ENCODE measurements around the gene CYRIA.

DNA sequence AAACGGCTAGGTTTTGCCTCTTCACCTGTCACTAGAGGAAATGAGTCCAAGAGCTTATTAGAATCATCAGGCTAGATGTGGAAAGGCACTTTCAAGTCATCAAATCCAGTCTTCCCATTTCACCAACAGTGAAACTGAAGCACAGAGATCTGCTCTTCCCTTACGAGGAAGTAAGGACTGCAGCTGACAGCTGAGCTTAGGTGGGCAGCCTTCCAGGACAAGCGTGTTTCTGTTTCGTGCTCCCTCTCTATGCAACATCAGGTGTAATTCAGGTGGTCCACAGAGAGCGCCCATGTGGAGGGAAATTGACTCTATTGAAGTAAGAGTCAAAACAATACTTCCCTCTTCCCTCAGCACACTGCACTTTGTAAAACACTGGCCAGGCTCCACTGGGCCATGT lies 5.5 kb downstream of the CYRIA start:
- TF ChIP-seq CTCF (conservative IDR thresholded peaks at IDR 0.05 in 1 of 2, IDR thresholded peaks at IDR 0.05 in 1 of 2; ENCODE audit: low read depth in 1 of 2, low read length in 2 of 2) (no peak), EZH2 (IDR thresholded peaks at IDR 0.05; ENCODE audit: low read length, missing control alignments) (no peak)
